Astrocyte (in vitro differentiated cells and primary cell): Measurements from ENCODE around the gene SLC38A10. TPM values are rescaled to one million over a fixed set of nuclear protein-coding genes. Genes with fewer than 3 reads are reported as not detected.
A peak's percentile ranks its signal among the peaks of the same experiment; 100 is the strongest.

Experiments
- DNase-seq: peaks from one replicate; pipeline ENCODE4 v3.0.0-alpha.2; 2010; ENCODE audit warnings: low read depth
- FAIRE-seq: peaks from 2 replicates; lab custom pipeline; 2011; peaks lifted over from hg19 to GRCh38; lab: Jason Lieb, UNC
- H2AFZ ChIP-seq: 2 replicates; pipeline ENCODE4 v1.6.0; 2012; ENCODE audit warnings: low read depth, low read length, inconsistent platforms
- H3K27ac ChIP-seq: 2 replicates; pipeline ENCODE4 v1.5.1; 2011; ENCODE audit warnings: low read depth, low read length, inconsistent platforms
- H3K27me3 ChIP-seq: 2 replicates; pipeline ENCODE4 v1.6.0; 2011; ENCODE audit warnings: low read length, inconsistent platforms; ENCODE audit not compliant: insufficient read depth
- H3K36me3 ChIP-seq: 2 replicates; pipeline ENCODE4 v1.5.1; 2011; ENCODE audit warnings: low read length, inconsistent platforms; ENCODE audit not compliant: insufficient read depth
- H3K4me1 ChIP-seq: 2 replicates; pipeline ENCODE4 v1.5.1; 2011; ENCODE audit warnings: low read length, inconsistent platforms; ENCODE audit not compliant: insufficient read depth
- H3K4me2 ChIP-seq: 2 replicates; pipeline ENCODE4 v1.6.0; 2012; ENCODE audit warnings: low read length, inconsistent platforms
- H3K4me3 ChIP-seq: 2 replicates; pipeline ENCODE4 v1.5.1; 2011; ENCODE audit warnings: low read depth, mild to moderate bottlenecking, low read length, inconsistent platforms; ENCODE audit not compliant: insufficient read depth
- H3K79me2 ChIP-seq: 2 replicates; pipeline ENCODE4 v1.6.0; 2012; ENCODE audit warnings: mild to moderate bottlenecking, low read length, inconsistent platforms; ENCODE audit not compliant: insufficient read depth
- H3K9ac ChIP-seq: 2 replicates; pipeline ENCODE4 v1.6.0; 2012; ENCODE audit warnings: mild to moderate bottlenecking, low read length, inconsistent platforms
- H3K9me3 ChIP-seq: 2 replicates; pipeline ENCODE4 v1.5.1; 2012; ENCODE audit warnings: low read depth, mild to moderate bottlenecking, low read length, inconsistent platforms; ENCODE audit not compliant: insufficient read depth
- H4K20me1 ChIP-seq: 2 replicates; pipeline ENCODE4 v1.6.0; 2012; ENCODE audit warnings: low read length, inconsistent platforms; ENCODE audit not compliant: insufficient read depth
- H3K27ac Mint-ChIP-seq: one replicate; pipeline ENCODE4 v1.8.0; 2021; ENCODE audit warnings: mild to moderate bottlenecking, mixed read lengths; ENCODE audit not compliant: unreplicated experiment
- H3K27me3 Mint-ChIP-seq: one replicate; pipeline ENCODE4 v1.8.0; 2021; ENCODE audit warnings: low read depth, mixed read lengths; ENCODE audit not compliant: unreplicated experiment
- H3K36me3 Mint-ChIP-seq: one replicate; pipeline ENCODE4 v1.8.0; 2021; ENCODE audit warnings: low read depth, mixed read lengths; ENCODE audit not compliant: unreplicated experiment
- H3K4me1 Mint-ChIP-seq: one replicate; pipeline ENCODE4 v1.8.0; 2021; ENCODE audit warnings: low read depth, mixed read lengths; ENCODE audit not compliant: unreplicated experiment
- H3K4me3 Mint-ChIP-seq: one replicate; pipeline ENCODE4 v1.8.0; 2021; ENCODE audit warnings: mild to moderate bottlenecking, moderate library complexity, mixed read lengths; ENCODE audit not compliant: unreplicated experiment
- H3K9me3 Mint-ChIP-seq: one replicate; pipeline ENCODE4 v1.8.0; 2021; ENCODE audit warnings: mild to moderate bottlenecking, mixed read lengths; ENCODE audit not compliant: unreplicated experiment
- EZH2 ChIP-seq: IDR thresholded peaks from 2 replicates; pipeline ENCODE4 v1.6.1; 2012; ENCODE audit warnings: mild to moderate bottlenecking, low read length, inconsistent platforms; ENCODE audit not compliant: insufficient read depth
- total RNA-seq: library from RNA; stranded (reverse); gene quantifications from 2 replicates; pipeline ENCODE4 v1.2.1, GENCODE V29; 2021
- TF ChIP-seq, protein P1 (sequence below): IDR thresholded peaks from 2 replicates; pipeline ENCODE4 v1.5.1; 2011; ENCODE audit warnings: low read depth, mild to moderate bottlenecking, inconsistent platforms, low read length, moderate library complexity; ENCODE audit not compliant: insufficient read depth

SLC38A10 gene
- total RNA-seq, 1 donor from 2014 or later: 71.4 TPM

DNA sequence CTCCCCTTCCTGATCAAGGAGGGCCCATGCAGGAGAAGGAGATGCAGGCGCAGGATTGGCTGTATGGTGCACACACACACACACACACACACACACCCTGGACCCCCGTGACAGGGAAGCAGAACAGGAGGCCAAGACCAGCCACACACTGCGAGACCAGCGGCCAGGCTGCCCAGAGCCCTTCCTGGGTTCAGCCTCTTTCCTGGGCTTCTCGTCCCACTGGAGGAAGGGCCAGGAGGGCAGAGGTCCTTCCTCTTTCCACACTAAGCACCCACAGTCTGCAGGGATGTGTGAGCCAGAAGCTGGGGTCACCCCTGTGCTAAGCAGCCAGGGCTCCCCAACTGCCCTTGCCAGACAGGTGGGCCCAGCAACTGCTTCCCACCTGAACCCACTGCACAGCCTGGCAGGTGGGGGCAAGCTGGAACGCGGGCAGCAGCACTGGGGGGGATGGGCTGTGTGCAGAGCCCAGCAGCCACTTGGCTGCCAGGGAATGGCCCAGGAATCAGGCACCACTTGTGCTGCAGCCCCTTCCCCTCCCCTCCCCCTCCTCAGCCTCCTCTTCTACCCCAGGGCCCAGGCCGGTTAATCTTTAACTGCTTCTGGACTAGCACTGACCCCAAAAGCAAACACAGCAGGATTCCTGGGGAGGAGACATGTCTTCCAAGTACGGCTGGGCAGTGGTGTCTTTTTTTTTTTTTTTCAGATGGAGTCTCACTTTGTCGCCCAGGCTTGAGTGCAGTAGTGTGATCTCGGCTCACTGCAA, 44.6 kb upstream of the SLC38A10 start:
- Mint-ChIP-seq H3K4me3 (peak overlapping the region; percentile 11), H3K27ac (peak overlapping the region; percentile 41), H3K36me3 (peaks cover 3% of the 10 kb centered on the region), H3K9me3 (no peaks in the 10 kb centered on the region), H3K27me3 (peaks cover 4% of the 10 kb centered on the region), H3K4me1 (peaks cover 10% of the 10 kb centered on the region)
- Histone ChIP-seq H3K9ac (no peak overlapping the region), H3K4me2 (no peak overlapping the region), H3K79me2 (peaks cover 65% of the 10 kb centered on the region), H3K27ac (no peak overlapping the region), H3K36me3 (no peaks in the 10 kb centered on the region), H3K27me3 (peaks cover 4% of the 10 kb centered on the region), H4K20me1 (peaks cover 45% of the 10 kb centered on the region), H3K4me3 (no peak overlapping the region), H2AFZ (no peak overlapping the region), H3K9me3 (no peaks in the 10 kb centered on the region), H3K4me1 (peaks cover 22% of the 10 kb centered on the region)
- TF ChIP-seq EZH2: no peak
- TF ChIP-seq, protein P1, sequence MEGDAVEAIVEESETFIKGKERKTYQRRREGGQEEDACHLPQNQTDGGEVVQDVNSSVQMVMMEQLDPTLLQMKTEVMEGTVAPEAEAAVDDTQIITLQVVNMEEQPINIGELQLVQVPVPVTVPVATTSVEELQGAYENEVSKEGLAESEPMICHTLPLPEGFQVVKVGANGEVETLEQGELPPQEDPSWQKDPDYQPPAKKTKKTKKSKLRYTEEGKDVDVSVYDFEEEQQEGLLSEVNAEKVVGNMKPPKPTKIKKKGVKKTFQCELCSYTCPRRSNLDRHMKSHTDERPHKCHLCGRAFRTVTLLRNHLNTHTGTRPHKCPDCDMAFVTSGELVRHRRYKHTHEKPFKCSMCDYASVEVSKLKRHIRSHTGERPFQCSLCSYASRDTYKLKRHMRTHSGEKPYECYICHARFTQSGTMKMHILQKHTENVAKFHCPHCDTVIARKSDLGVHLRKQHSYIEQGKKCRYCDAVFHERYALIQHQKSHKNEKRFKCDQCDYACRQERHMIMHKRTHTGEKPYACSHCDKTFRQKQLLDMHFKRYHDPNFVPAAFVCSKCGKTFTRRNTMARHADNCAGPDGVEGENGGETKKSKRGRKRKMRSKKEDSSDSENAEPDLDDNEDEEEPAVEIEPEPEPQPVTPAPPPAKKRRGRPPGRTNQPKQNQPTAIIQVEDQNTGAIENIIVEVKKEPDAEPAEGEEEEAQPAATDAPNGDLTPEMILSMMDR: no peak
- FAIRE-seq (no peak), DNase-seq (no peak)

DNA sequence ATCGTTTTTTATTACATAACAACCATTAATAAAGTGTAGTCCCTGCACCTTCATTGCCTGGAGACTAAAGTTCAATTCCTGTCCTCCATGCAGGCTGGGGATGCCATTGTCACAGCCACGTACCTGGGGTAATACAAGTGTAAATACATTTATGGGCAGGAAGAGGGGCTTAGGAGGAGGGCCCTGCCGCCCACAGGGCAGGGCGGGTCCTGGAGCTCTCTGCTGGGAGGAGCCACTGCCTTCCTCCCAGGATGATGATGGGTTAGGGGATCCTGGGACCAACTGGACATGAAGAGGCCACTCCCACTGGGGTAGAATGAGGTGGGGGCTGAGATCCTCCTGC, 44.1 kb upstream of the SLC38A10 start:
- H2AFZ ChIP-seq: no peak overlapping the region
- FAIRE-seq (no peak), DNase-seq (no peak)
- H3K27me3 ChIP-seq: peaks cover 6% of the 10 kb centered on the region
- H3K4me1 ChIP-seq: peaks cover 22% of the 10 kb centered on the region
- H3K9me3 ChIP-seq: no peaks in the 10 kb centered on the region
- H3K4me2 ChIP-seq: no peak overlapping the region
- Mint-ChIP-seq H3K9me3 (no peaks in the 10 kb centered on the region), H3K27ac (peak overlapping the region; percentile 50), H3K36me3 (peaks cover 3% of the 10 kb centered on the region), H3K27me3 (peaks cover 4% of the 10 kb centered on the region), H3K4me3 (peak overlapping the region; percentile 11), H3K4me1 (peaks cover 10% of the 10 kb centered on the region)
- H3K4me3 ChIP-seq: no peak overlapping the region
- peaks cover 60% of the 10 kb centered on the region for H3K79me2 ChIP-seq
- no peak overlapping the region for H3K27ac ChIP-seq
- TF ChIP-seq, protein P1: no peak
- no peak for TF ChIP-seq EZH2
- no peaks in the 10 kb centered on the region for H3K36me3 ChIP-seq
- peaks cover 43% of the 10 kb centered on the region for H4K20me1 ChIP-seq
- H3K9ac ChIP-seq: no peak overlapping the region
